ENCODE data around the gene NDUFA7. TPM values are rescaled to one million over a fixed set of nuclear protein-coding genes. Genes with fewer than 3 reads are reported as not detected.

Gene NDUFA7
- total RNA-seq, result 17.0 and 26.3 TPM in 2 replicates

DNA sequence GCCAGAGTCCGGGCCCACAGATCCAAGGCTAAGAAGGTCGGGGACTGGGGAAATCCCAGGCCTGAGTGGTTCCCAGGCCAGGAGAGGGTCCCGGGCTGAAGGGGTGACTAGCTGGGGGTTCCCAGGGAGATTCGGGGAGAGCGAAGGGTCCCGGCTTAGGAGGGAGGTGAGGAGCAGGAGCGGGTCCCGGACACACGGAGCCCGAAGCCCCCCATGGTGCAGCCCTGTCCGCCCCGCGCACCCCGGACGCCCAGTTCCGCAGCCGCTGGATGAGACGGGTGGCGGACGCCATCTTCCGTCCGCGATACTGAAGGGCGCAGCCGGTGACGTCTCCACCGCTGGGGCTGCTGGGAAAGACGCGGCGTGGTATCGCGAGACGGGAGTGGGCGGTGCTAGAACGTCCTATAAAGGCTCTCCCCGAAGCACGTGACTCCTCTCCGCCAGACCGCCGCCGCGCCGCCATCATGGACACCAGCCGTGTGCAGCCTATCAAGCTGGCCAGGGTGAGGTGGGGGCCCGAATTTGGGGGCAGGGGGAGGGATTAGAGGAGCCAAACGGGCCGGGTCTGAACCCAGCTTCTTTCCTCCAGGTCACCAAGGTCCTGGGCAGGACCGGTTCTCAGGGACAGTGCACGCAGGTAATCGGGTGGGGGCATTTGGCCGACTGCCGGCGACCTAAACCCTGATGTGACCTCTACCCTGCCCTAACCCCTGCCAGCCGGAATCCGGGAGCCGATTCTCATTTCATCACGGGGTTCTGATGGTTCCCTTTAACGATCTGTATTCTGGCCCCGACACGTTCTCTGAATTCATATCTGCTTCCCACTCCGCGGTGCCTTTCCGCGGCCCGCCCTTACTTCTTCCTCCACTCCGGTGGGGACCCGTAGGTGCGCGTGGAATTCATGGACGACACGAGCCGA is at the start of gene NDUFA7, which contains the start of gene RPS28:
TSS of gene NDUFA7 (minus strand) at position 309 of the 919 bp plus-strand sequence. CDS start at position 292, 17 bp downstream.
TSS of gene RPS28 (plus strand) at position 430 of the 919 bp plus-strand sequence. CDS start at position 465, 35 bp downstream.

DNA sequence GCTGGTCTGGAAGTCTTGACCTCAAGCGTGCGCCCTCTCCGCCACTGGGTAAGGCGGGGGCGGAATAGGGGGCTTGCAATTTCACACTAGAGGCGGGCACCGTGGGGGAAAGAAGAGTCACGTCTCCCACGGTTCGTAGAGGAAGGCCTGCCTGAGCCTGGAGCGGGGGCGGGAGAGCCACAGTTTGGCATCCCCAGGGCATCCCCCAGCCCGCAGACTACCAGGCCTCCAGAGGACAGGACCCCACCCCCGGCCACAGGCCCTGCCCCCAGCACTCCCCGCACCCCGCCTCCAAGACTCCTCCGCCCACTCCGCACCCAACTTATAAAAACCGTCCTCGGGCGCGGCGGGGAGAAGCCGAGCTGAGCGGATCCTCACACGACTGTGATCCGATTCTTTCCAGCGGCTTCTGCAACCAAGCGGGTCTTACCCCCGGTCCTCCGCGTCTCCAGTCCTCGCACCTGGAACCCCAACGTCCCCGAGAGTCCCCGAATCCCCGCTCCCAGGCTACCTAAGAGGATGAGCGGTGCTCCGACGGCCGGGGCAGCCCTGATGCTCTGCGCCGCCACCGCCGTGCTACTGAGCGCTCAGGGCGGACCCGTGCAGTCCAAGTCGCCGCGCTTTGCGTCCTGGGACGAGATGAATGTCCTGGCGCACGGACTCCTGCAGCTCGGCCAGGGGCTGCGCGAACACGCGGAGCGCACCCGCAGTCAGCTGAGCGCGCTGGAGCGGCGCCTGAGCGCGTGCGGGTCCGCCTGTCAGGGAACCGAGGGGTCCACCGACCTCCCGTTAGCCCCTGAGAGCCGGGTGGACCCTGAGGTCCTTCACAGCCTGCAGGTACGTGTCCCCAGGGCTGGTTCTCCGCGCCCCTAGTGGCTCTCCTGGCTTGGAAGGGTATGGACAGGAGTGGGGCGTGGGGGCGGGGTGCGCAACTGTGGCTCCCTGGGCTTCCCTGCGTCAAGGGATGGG is 42.9 kb upstream of the NDUFA7 start, which contains the start of gene ANGPTL4:
TSS of gene ANGPTL4 (plus strand) at position 353 of the 969 bp plus-strand sequence. CDS start at position 520, 167 bp downstream.

DNA sequence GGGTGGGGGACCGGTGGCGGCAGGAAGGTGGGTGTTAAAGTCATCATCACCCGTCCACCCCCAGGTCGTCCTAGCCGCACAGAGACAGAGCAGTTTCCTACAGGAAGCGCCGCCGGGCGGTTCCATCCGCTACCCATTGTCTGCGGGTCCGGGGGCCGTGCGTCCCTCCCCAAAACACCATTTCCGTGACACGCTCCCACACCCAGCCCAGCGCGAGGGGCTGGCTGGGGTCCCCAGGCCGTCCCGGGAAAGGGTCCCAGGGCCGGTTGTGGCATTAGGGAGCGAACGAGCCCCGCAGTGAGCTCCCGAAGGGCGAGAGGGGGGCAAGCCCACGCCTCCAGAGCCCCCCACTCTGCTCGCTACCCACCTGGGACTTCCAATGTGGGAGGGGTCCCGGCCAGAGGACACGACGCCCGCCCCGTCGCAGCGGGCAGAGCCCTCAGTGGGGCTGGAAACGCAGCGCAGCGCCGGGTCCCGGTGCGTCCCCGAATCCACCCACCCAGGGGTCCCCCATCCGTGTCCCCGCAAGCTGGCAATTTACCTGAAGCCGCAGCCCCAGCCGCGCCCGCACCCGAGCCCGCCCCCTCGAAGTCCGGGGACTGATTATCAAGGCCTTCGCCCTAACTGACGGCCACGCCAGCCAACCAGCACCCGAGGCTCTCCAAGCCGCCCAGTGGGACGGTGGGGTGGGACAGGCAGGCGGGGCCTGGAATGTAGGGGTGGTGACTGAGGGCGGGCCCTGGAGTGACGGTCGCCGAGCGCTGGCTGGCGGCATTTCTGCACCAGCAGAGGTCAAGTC is 21.7 kb upstream of the NDUFA7 start, which contains the start of gene KANK3:
TSS of gene KANK3 (minus strand) at position 579 of the 799 bp plus-strand sequence. CDS start 5,434 bp downstream, outside the sequence.

DNA sequence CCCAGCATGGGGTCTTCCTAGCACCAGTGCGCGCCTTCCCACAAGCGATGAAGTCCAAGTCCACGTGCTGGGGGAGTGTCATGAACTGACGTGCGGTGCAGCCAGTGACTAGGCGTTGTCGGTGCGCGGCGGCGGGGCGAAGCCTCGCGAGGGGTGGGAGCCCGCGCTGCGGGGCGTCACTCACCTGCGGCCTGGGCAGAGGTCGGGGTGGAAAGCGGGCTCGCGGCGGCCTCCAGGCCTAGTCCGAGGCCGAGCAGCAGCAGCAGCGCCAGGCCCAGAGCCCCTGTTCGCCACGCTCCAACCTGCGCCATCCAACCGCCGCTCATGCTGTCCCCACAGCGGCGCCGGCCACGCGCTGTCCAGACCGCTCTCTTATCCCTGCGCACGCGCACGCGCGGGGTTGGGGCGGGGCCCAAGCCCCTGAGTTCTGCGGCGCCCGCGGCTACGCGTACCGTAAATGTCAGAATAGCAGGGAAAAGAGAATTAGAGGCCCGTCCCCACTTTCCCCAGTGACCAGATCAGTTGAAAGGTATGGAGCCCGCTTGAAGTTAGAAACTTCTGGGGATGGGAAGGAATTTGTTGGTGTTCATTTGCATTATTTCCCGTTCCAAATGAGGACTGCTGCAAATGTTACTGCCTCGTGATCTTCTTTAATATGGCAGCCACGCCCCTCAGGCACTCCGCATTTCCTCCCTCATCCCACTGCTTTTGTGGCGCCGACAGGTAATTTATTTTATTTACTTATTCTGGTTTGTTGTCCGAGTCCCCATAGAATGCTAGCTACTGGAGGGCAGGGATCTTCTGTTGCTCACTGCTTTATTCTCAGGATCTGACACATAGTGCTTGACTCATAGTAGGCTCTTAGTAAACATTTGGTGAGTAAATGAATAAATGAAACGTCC is 13.0 kb downstream of the NDUFA7 start, which contains the start of gene CD320:
TSS of gene CD320 (minus strand) at position 394 of the 902 bp plus-strand sequence. CDS start at position 326, 68 bp downstream.

Other genes with a start within 250 kb of the NDUFA7 start
- gene FBN3, start 171.8 kb downstream of the NDUFA7 start, total RNA-seq, result not detected in 2 replicates
- gene CERS4, start 112.0 kb downstream of the NDUFA7 start, total RNA-seq, result 17.1 and 25.2 TPM in 2 replicates
- gene CD320, start 13.0 kb downstream of the NDUFA7 start, total RNA-seq, result 51.9 and 67.4 TPM in 2 replicates
- gene RPS28, start 121 bp upstream of the NDUFA7 start, total RNA-seq, result 317 and 321 TPM in 2 replicates
- 1.00 and 2.2 TPM in 2 replicates for gene KANK3, start 21.9 kb upstream of the NDUFA7 start, total RNA-seq
- 112 and 127 TPM in 2 replicates for gene ANGPTL4, start 42.8 kb upstream of the NDUFA7 start, total RNA-seq
- gene RAB11B, start 69.0 kb upstream of the NDUFA7 start, total RNA-seq, result 44.8 and 48.0 TPM in 2 replicates
- gene MARCHF2, start 91.9 kb upstream of the NDUFA7 start, total RNA-seq, result 19.6 and 35.1 TPM in 2 replicates
- 50.4 and 55.7 TPM in 2 replicates for gene HNRNPM, start 123.6 kb upstream of the NDUFA7 start, total RNA-seq
- gene PRAM1, start 181.3 kb upstream of the NDUFA7 start, total RNA-seq, result not detected in 2 replicates
- 17.0 and 22.7 TPM in 2 replicates for gene ZNF414, start 192.8 kb upstream of the NDUFA7 start, total RNA-seq

Data from cardiac ventricle fibroblast (primary cell).